ENCODE results near the gene FGD5.

The FGD5 gene

GRCh38 chr3:14922863-14923262 is 104.1 kb downstream of the FGD5 start:
- H3K4me1 ChIP-seq (ENCODE audit: control insufficient read depth, insufficient read depth, low read depth, low read length) = peaks cover 10% of the 10 kb centered on the region
- H3K4ac ChIP-seq (ENCODE audit: low read depth in 1 of 2, low read length in 2 of 2) = no peak overlapping the region
- no peak overlapping the region for H4K8ac ChIP-seq (ENCODE audit: low read length)
- peaks cover 6 to 9% of the 10 kb centered on the region in 2 experiments for H3K27me3 ChIP-seq (ENCODE audit: control insufficient read depth in 1 of 2, insufficient read depth in 1 of 2, low read length in 2 of 2)
- peaks cover 0 to 4% of the 10 kb centered on the region in 2 experiments for H3K36me3 ChIP-seq (ENCODE audit: control insufficient read depth in 1 of 2, insufficient read depth in 2 of 2, low read depth in 1 of 2, low read length in 2 of 2)
- no peak overlapping the region for H2BK12ac ChIP-seq (ENCODE audit: low read length in 2 of 2)
- no peak overlapping the region for H3K14ac ChIP-seq (ENCODE audit: low read length in 2 of 2)
- H2AFZ ChIP-seq (ENCODE audit: low read depth, low read length) = no peak overlapping the region
- H3K23ac ChIP-seq (ENCODE audit: low read length in 2 of 2) = no peak overlapping the region
- no peak overlapping the region for H3K4me3 ChIP-seq (ENCODE audit: insufficient read depth in 1 of 2, low read depth in 1 of 2, low read length in 2 of 2)
- no peak overlapping the region for H2BK120ac ChIP-seq (ENCODE audit: low read depth, low read length)
- H3K9me3 ChIP-seq (ENCODE audit: control insufficient read depth, low read length) = no peaks in the 10 kb centered on the region
- H2AK5ac ChIP-seq (ENCODE audit: low read length, severe bottlenecking) = no peak overlapping the region
- H3K79me1 ChIP-seq (replicated peaks; ENCODE audit: low read length, poor library complexity, severe bottlenecking) = no peaks in the 10 kb centered on the region
- H4K91ac ChIP-seq (ENCODE audit: low read length) = no peak overlapping the region
- no peak overlapping the region for H3K4me2 ChIP-seq (ENCODE audit: low read length, poor library complexity, severe bottlenecking)
- 95% methylated on average over 13 of the region's 13 CpGs for WGBS
- no peak overlapping the region for H3K27ac ChIP-seq (ENCODE audit: low read length, poor library complexity, severe bottlenecking)
- H3K18ac ChIP-seq (ENCODE audit: low read depth in 1 of 2, low read length in 2 of 2) = no peak overlapping the region
- no peak overlapping the region for H3K9ac ChIP-seq (ENCODE audit: low read length)
- H2BK5ac ChIP-seq (ENCODE audit: low read depth, low read length, poor library complexity, severe bottlenecking) = no peak overlapping the region
- DNase-seq = no peak
- no peak overlapping the region for H2BK15ac ChIP-seq (ENCODE audit: low read depth, poor library complexity, severe bottlenecking)

GRCh38 chr3:14923476-14923875 is 104.7 kb downstream of the FGD5 start:
- Histone ChIP-seq H2BK12ac (ENCODE audit: low read length in 2 of 2) (no peak overlapping the region), H2AK5ac (ENCODE audit: low read length, severe bottlenecking) (no peak overlapping the region), H3K4me3 (ENCODE audit: insufficient read depth in 1 of 2, low read depth in 1 of 2, low read length in 2 of 2) (no peak overlapping the region), H4K91ac (ENCODE audit: low read length) (no peak overlapping the region), H3K27ac (ENCODE audit: low read length, poor library complexity, severe bottlenecking) (no peak overlapping the region), H3K23ac (ENCODE audit: low read length in 2 of 2) (no peak overlapping the region), H3K27me3 (ENCODE audit: control insufficient read depth in 1 of 2, insufficient read depth in 1 of 2, low read length in 2 of 2) (peaks cover 0 to 9% of the 10 kb centered on the region in 2 experiments), H3K4ac (ENCODE audit: low read depth in 1 of 2, low read length in 2 of 2) (no peak overlapping the region), H3K9me3 (ENCODE audit: control insufficient read depth, low read length) (no peaks in the 10 kb centered on the region), H3K79me1 (replicated peaks; ENCODE audit: low read length, poor library complexity, severe bottlenecking) (no peaks in the 10 kb centered on the region), H2BK5ac (ENCODE audit: low read depth, low read length, poor library complexity, severe bottlenecking) (no peak overlapping the region), H3K14ac (ENCODE audit: low read length in 2 of 2) (no peak overlapping the region), H4K8ac (ENCODE audit: low read length) (no peak overlapping the region), H3K36me3 (ENCODE audit: control insufficient read depth in 1 of 2, insufficient read depth in 2 of 2, low read depth in 1 of 2, low read length in 2 of 2) (peaks cover 0 to 4% of the 10 kb centered on the region in 2 experiments), H2BK120ac (ENCODE audit: low read depth, low read length) (no peak overlapping the region), H3K18ac (ENCODE audit: low read depth in 1 of 2, low read length in 2 of 2) (no peak overlapping the region), H2BK15ac (ENCODE audit: low read depth, poor library complexity, severe bottlenecking) (no peak overlapping the region), H3K4me2 (ENCODE audit: low read length, poor library complexity, severe bottlenecking) (no peak overlapping the region), H2AFZ (ENCODE audit: low read depth, low read length) (no peak overlapping the region), H3K4me1 (ENCODE audit: control insufficient read depth, insufficient read depth, low read depth, low read length) (peaks cover 10% of the 10 kb centered on the region), H3K9ac (ENCODE audit: low read length) (no peak overlapping the region)
- no peak for DNase-seq
- WGBS = 83% methylated on average over 5 of the region's 6 CpGs

GRCh38 chr3:14925729-14926591 is 107.2 kb downstream of the FGD5 start:
- Histone ChIP-seq H2BK120ac (ENCODE audit: low read depth, low read length) (no peak overlapping the region), H3K36me3 (ENCODE audit: control insufficient read depth in 1 of 2, insufficient read depth in 2 of 2, low read depth in 1 of 2, low read length in 2 of 2) (peaks cover 0 to 4% of the 10 kb centered on the region in 2 experiments), H2AFZ (ENCODE audit: low read depth, low read length) (no peak overlapping the region), H3K27me3 (ENCODE audit: control insufficient read depth in 1 of 2, insufficient read depth in 1 of 2, low read length in 2 of 2) (peaks cover 0 to 6% of the 10 kb centered on the region in 2 experiments), H2BK5ac (ENCODE audit: low read depth, low read length, poor library complexity, severe bottlenecking) (no peak overlapping the region), H3K23ac (ENCODE audit: low read length in 2 of 2) (no peak overlapping the region), H3K4me3 (ENCODE audit: insufficient read depth in 1 of 2, low read depth in 1 of 2, low read length in 2 of 2) (no peak overlapping the region), H3K9me3 (ENCODE audit: control insufficient read depth, low read length) (no peaks in the 10 kb centered on the region), H4K91ac (ENCODE audit: low read length) (no peak overlapping the region), H3K79me1 (replicated peaks; ENCODE audit: low read length, poor library complexity, severe bottlenecking) (no peaks in the 10 kb centered on the region), H3K4me1 (ENCODE audit: control insufficient read depth, insufficient read depth, low read depth, low read length) (peaks cover 8% of the 10 kb centered on the region), H3K4me2 (ENCODE audit: low read length, poor library complexity, severe bottlenecking) (no peak overlapping the region), H3K9ac (ENCODE audit: low read length) (no peak overlapping the region), H2AK5ac (ENCODE audit: low read length, severe bottlenecking) (no peak overlapping the region), H3K4ac (ENCODE audit: low read depth in 1 of 2, low read length in 2 of 2) (no peak overlapping the region), H2BK12ac (ENCODE audit: low read length in 2 of 2) (no peak overlapping the region), H2BK15ac (ENCODE audit: low read depth, poor library complexity, severe bottlenecking) (no peak overlapping the region), H3K27ac (ENCODE audit: low read length, poor library complexity, severe bottlenecking) (no peak overlapping the region), H4K8ac (ENCODE audit: low read length) (no peak overlapping the region), H3K14ac (ENCODE audit: low read length in 2 of 2) (no peak overlapping the region), H3K18ac (ENCODE audit: low read depth in 1 of 2, low read length in 2 of 2) (no peak overlapping the region)
- peak; percentile 71 for DNase-seq
- WGBS = 76% methylated on average over 9 of the region's 9 CpGs

GRCh38 chr3:14926592-14926991 is 107.8 kb downstream of the FGD5 start:
- WGBS = 74% methylated on average over 1 of the region's 1 CpG
- Histone ChIP-seq H2BK12ac (ENCODE audit: low read length in 2 of 2) (no peak overlapping the region), H2BK120ac (ENCODE audit: low read depth, low read length) (no peak overlapping the region), H3K23ac (ENCODE audit: low read length in 2 of 2) (no peak overlapping the region), H3K27ac (ENCODE audit: low read length, poor library complexity, severe bottlenecking) (no peak overlapping the region), H2AFZ (ENCODE audit: low read depth, low read length) (no peak overlapping the region), H3K14ac (ENCODE audit: low read length in 2 of 2) (no peak overlapping the region), H3K4ac (ENCODE audit: low read depth in 1 of 2, low read length in 2 of 2) (no peak overlapping the region), H3K4me3 (ENCODE audit: insufficient read depth in 1 of 2, low read depth in 1 of 2, low read length in 2 of 2) (no peak overlapping the region), H2BK15ac (ENCODE audit: low read depth, poor library complexity, severe bottlenecking) (no peak overlapping the region), H2AK5ac (ENCODE audit: low read length, severe bottlenecking) (no peak overlapping the region), H3K79me1 (replicated peaks; ENCODE audit: low read length, poor library complexity, severe bottlenecking) (no peaks in the 10 kb centered on the region), H3K9ac (ENCODE audit: low read length) (no peak overlapping the region), H3K4me2 (ENCODE audit: low read length, poor library complexity, severe bottlenecking) (no peak overlapping the region), H3K36me3 (ENCODE audit: control insufficient read depth in 1 of 2, insufficient read depth in 2 of 2, low read depth in 1 of 2, low read length in 2 of 2) (peaks cover 0 to 4% of the 10 kb centered on the region in 2 experiments), H4K91ac (ENCODE audit: low read length) (no peak overlapping the region), H2BK5ac (ENCODE audit: low read depth, low read length, poor library complexity, severe bottlenecking) (no peak overlapping the region), H3K4me1 (ENCODE audit: control insufficient read depth, insufficient read depth, low read depth, low read length) (peaks cover 8% of the 10 kb centered on the region), H3K9me3 (ENCODE audit: control insufficient read depth, low read length) (no peaks in the 10 kb centered on the region), H4K8ac (ENCODE audit: low read length) (no peak overlapping the region), H3K18ac (ENCODE audit: low read depth in 1 of 2, low read length in 2 of 2) (no peak overlapping the region), H3K27me3 (ENCODE audit: control insufficient read depth in 1 of 2, insufficient read depth in 1 of 2, low read length in 2 of 2) (peaks cover 0 to 6% of the 10 kb centered on the region in 2 experiments)
- no peak for DNase-seq
